ENCODE measurements around the gene LRRN4CL. TPM values are rescaled to one million over a fixed set of nuclear protein-coding genes. Genes with fewer than 3 reads are reported as not detected.

Gene LRRN4CL
- total and polyA plus RNA-seq, 2 of the 8 experiments (the other 6 are each of a cell fraction or from before 2014, with no cell fraction given): 0.05 to 0.26 TPM

DNA sequence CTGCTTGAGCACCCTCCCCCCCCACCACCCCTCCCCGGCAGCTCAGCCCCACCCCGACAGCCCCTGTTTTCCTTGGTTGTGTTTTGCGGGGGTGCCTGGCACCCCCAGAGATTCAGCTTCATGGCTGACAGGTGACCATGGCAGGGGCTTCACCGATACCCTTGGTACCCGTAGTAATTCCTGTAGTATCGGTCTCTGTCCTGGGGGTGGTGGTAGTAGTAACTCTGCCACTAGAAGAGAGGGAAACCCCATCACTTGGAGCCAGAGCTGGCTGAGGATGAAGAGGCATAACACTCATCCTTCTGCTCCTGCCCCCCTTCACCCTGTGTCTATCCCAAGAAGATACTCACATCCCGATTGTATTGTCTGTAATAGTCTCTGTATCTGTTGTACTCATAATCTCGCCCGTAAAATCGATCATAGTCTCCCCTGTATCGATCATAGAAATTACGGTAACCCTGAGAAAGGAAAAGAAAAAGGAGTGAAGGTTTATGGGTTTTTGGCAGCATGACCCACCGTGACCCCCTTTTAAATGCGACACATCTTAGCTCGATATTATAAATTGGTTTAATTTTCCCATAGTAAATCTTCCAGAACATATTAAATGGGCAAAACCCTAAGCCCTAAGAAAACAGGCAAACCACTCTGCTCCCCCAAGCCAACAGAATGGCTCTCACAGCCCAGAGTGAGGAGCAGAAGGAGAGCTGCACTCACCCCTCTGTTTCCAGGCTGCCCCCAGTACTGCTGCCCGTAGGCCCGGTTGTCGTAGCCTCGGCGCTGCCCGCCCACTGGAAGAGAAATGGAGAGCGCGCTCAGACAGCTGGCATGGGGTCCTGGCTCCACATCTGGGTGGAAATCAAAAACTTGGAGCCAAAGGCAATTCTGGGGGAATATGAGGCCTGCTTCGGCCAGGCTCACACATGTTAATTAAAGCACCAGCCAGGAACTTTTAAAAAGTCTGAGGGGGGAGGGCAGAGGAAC, 26.1 kb upstream of the LRRN4CL start (continued):
- TF ChIP-seq, protein P1, sequence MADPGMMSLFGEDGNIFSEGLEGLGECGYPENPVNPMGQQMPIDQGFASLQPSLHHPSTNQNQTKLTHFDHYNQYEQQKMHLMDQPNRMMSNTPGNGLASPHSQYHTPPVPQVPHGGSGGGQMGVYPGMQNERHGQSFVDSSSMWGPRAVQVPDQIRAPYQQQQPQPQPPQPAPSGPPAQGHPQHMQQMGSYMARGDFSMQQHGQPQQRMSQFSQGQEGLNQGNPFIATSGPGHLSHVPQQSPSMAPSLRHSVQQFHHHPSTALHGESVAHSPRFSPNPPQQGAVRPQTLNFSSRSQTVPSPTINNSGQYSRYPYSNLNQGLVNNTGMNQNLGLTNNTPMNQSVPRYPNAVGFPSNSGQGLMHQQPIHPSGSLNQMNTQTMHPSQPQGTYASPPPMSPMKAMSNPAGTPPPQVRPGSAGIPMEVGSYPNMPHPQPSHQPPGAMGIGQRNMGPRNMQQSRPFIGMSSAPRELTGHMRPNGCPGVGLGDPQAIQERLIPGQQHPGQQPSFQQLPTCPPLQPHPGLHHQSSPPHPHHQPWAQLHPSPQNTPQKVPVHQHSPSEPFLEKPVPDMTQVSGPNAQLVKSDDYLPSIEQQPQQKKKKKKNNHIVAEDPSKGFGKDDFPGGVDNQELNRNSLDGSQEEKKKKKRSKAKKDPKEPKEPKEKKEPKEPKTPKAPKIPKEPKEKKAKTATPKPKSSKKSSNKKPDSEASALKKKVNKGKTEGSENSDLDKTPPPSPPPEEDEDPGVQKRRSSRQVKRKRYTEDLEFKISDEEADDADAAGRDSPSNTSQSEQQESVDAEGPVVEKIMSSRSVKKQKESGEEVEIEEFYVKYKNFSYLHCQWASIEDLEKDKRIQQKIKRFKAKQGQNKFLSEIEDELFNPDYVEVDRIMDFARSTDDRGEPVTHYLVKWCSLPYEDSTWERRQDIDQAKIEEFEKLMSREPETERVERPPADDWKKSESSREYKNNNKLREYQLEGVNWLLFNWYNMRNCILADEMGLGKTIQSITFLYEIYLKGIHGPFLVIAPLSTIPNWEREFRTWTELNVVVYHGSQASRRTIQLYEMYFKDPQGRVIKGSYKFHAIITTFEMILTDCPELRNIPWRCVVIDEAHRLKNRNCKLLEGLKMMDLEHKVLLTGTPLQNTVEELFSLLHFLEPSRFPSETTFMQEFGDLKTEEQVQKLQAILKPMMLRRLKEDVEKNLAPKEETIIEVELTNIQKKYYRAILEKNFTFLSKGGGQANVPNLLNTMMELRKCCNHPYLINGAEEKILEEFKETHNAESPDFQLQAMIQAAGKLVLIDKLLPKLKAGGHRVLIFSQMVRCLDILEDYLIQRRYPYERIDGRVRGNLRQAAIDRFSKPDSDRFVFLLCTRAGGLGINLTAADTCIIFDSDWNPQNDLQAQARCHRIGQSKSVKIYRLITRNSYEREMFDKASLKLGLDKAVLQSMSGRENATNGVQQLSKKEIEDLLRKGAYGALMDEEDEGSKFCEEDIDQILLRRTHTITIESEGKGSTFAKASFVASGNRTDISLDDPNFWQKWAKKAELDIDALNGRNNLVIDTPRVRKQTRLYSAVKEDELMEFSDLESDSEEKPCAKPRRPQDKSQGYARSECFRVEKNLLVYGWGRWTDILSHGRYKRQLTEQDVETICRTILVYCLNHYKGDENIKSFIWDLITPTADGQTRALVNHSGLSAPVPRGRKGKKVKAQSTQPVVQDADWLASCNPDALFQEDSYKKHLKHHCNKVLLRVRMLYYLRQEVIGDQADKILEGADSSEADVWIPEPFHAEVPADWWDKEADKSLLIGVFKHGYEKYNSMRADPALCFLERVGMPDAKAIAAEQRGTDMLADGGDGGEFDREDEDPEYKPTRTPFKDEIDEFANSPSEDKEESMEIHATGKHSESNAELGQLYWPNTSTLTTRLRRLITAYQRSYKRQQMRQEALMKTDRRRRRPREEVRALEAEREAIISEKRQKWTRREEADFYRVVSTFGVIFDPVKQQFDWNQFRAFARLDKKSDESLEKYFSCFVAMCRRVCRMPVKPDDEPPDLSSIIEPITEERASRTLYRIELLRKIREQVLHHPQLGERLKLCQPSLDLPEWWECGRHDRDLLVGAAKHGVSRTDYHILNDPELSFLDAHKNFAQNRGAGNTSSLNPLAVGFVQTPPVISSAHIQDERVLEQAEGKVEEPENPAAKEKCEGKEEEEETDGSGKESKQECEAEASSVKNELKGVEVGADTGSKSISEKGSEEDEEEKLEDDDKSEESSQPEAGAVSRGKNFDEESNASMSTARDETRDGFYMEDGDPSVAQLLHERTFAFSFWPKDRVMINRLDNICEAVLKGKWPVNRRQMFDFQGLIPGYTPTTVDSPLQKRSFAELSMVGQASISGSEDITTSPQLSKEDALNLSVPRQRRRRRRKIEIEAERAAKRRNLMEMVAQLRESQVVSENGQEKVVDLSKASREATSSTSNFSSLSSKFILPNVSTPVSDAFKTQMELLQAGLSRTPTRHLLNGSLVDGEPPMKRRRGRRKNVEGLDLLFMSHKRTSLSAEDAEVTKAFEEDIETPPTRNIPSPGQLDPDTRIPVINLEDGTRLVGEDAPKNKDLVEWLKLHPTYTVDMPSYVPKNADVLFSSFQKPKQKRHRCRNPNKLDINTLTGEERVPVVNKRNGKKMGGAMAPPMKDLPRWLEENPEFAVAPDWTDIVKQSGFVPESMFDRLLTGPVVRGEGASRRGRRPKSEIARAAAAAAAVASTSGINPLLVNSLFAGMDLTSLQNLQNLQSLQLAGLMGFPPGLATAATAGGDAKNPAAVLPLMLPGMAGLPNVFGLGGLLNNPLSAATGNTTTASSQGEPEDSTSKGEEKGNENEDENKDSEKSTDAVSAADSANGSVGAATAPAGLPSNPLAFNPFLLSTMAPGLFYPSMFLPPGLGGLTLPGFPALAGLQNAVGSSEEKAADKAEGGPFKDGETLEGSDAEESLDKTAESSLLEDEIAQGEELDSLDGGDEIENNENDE (IDR thresholded peaks at IDR 0.05; ENCODE audit: insufficient replicate concordance, low read length): no peak
- TF ChIP-seq, protein P2, sequence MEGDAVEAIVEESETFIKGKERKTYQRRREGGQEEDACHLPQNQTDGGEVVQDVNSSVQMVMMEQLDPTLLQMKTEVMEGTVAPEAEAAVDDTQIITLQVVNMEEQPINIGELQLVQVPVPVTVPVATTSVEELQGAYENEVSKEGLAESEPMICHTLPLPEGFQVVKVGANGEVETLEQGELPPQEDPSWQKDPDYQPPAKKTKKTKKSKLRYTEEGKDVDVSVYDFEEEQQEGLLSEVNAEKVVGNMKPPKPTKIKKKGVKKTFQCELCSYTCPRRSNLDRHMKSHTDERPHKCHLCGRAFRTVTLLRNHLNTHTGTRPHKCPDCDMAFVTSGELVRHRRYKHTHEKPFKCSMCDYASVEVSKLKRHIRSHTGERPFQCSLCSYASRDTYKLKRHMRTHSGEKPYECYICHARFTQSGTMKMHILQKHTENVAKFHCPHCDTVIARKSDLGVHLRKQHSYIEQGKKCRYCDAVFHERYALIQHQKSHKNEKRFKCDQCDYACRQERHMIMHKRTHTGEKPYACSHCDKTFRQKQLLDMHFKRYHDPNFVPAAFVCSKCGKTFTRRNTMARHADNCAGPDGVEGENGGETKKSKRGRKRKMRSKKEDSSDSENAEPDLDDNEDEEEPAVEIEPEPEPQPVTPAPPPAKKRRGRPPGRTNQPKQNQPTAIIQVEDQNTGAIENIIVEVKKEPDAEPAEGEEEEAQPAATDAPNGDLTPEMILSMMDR (IDR thresholded peaks at IDR 0.05; ENCODE audit: control extremely low read depth in 1 of 3, insufficient read depth in 1 of 3, low read depth in 1 of 3, low read length in 3 of 3): peak in 1 of 3 experiments; percentile 37; a peak in 2 of 4 replicates
- TF ChIP-seq JUN (IDR thresholded peaks at IDR 0.05; ENCODE audit: low read depth, low read length): no peak
- TF ChIP-seq SIRT6 (IDR thresholded peaks at IDR 0.05; ENCODE audit: low read length): no peak
- no peak for TF ChIP-seq SUZ12 (IDR thresholded peaks at IDR 0.05; ENCODE audit: low read length)
- no peak for TF ChIP-seq SIX5 (IDR thresholded peaks at IDR 0.05; ENCODE audit: low read depth, low read length)
- no peak for TF ChIP-seq SP2 (IDR thresholded peaks at IDR 0.05; ENCODE audit: low read length)

All from H1 (cell line).